ENCODE results near the gene SPRR2B. TPM values are rescaled to one million over a fixed set of nuclear protein-coding genes. Genes with fewer than 3 reads are reported as not detected.

The SPRR2B gene
- total and polyA plus RNA-seq, 9 of the 15 experiments (the other 6 are each of a cell fraction or from before 2014, with no cell fraction given): not detected

- no peak for TF ChIP-seq RAD21 (CRISPR knock-in tag; conservative IDR thresholded peaks at IDR 0.05 in 1 of 2, IDR thresholded peaks at IDR 0.05 in 1 of 2)
- 0 out of 4 replicates have a peak, but pooled peaks of 1 of the 2 experiments have one; percentile 11 for TF ChIP-seq NRF1 (conservative IDR thresholded peaks at IDR 0.05 in 1 of 2, IDR thresholded peaks at IDR 0.05 in 1 of 2)
- TF ChIP-seq, protein P1, sequence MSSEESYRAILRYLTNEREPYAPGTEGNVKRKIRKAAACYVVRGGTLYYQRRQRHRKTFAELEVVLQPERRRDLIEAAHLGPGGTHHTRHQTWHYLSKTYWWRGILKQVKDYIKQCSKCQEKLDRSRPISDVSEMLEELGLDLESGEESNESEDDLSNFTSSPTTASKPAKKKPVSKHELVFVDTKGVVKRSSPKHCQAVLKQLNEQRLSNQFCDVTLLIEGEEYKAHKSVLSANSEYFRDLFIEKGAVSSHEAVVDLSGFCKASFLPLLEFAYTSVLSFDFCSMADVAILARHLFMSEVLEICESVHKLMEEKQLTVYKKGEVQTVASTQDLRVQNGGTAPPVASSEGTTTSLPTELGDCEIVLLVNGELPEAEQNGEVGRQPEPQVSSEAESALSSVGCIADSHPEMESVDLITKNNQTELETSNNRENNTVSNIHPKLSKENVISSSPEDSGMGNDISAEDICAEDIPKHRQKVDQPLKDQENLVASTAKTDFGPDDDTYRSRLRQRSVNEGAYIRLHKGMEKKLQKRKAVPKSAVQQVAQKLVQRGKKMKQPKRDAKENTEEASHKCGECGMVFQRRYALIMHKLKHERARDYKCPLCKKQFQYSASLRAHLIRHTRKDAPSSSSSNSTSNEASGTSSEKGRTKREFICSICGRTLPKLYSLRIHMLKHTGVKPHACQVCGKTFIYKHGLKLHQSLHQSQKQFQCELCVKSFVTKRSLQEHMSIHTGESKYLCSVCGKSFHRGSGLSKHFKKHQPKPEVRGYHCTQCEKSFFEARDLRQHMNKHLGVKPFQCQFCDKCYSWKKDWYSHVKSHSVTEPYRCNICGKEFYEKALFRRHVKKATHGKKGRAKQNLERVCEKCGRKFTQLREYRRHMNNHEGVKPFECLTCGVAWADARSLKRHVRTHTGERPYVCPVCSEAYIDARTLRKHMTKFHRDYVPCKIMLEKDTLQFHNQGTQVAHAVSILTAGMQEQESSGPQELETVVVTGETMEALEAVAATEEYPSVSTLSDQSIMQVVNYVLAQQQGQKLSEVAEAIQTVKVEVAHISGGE (CRISPR knock-in tag; IDR thresholded peaks at IDR 0.05): peak in 1 of 3 experiments; percentile 57; a peak in 2 of 6 replicates
- TF ChIP-seq NELFE (IDR thresholded peaks at IDR 0.05; ENCODE audit: insufficient read depth, insufficient read length): no peak
- peak; percentile 94 for TF ChIP-seq RNF2 (IDR thresholded peaks at IDR 0.05)
- TF ChIP-seq FOS (IDR thresholded peaks at IDR 0.05; ENCODE audit: extremely low read depth, insufficient read length): peak; percentile 58
- TF ChIP-seq RCOR1 (IDR thresholded peaks at IDR 0.05; ENCODE audit: borderline replicate concordance in 1 of 2, low read depth in 2 of 2, low read length in 2 of 2): peak in 1 of 2 experiments; percentile 88; a peak in 3 of 4 replicates
- peak in 1 of 2 experiments; percentile 34; a peak in 1 of 4 replicates for TF ChIP-seq ARNT (IDR thresholded peaks at IDR 0.05)
- TF ChIP-seq RBBP5 (IDR thresholded peaks at IDR 0.05; ENCODE audit: borderline replicate concordance, insufficient read depth, low read length, poor library complexity, severe bottlenecking): no peak
- TF ChIP-seq TRIM28 (IDR thresholded peaks at IDR 0.05): 0 out of 2 replicates have a peak, but pooled peaks have one; percentile 19
- no peak for TF ChIP-seq CUX1 (CRISPR knock-in tag; IDR thresholded peaks at IDR 0.05)
- peak; percentile 97 for TF ChIP-seq TEAD4 (IDR thresholded peaks at IDR 0.05; ENCODE audit: low read length)
- TF ChIP-seq TEAD4 (CRISPR knock-in tag; IDR thresholded peaks at IDR 0.05; ENCODE audit: borderline replicate concordance): no peak
- no peak for TF ChIP-seq NR2C2 (CRISPR knock-in tag; IDR thresholded peaks at IDR 0.05)
- 0 out of 2 replicates have a peak, but pooled peaks have one; percentile 24 for TF ChIP-seq NR2C2 (tag; IDR thresholded peaks at IDR 0.05)
- peak; percentile 89 for TF ChIP-seq PML (IDR thresholded peaks at IDR 0.05; ENCODE audit: low read length)
- TF ChIP-seq KAT8 (IDR thresholded peaks at IDR 0.05; ENCODE audit: low read depth): no peak
Measured at GRCh38 chr1:153058826-153059784, 12.3 kb downstream of the SPRR2B start (continued).
